ENCODE data around the gene KCNAB1. TPM values are rescaled to one million over a fixed set of nuclear protein-coding genes. Genes with fewer than 3 reads are reported as not detected.

The KCNAB1 gene
- total RNA-seq, 1 donor from 2014 or later: 2.0 TPM

GRCh38 chr3:156445117-156446090 lies 325.0 kb downstream of the KCNAB1 start:
- no peak for DNase-seq (ENCODE audit: low read depth in 2 of 2)

GRCh38 chr3:156448300-156448699 lies 327.9 kb downstream of the KCNAB1 start:
- DNase-seq (ENCODE audit: low read depth in 2 of 2): peak in 1 of 2 donors; percentile 60

GRCh38 chr3:156449710-156450574 lies 329.6 kb downstream of the KCNAB1 start:
- peak; percentile 61 to 69 for DNase-seq (ENCODE audit: low read depth in 2 of 2)

DNA sequence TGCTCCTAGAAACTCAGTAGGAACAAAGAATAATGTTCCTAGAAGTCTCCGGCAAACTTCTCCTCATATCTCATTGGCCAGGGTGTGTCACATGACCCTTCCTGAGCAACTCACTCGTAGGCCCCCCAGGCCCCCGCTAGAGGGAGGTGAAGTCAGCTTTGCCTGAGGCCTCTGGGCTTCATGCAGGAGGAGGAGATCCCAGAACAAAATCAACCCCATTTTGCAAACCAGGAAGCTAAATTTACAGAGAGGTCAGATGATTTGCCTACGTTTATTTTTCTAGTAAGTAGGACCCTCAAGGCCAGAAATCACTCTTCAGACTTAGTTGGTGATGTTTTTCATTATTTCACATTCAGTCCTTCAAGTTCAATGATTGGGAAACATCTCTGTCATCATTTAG lies 335.5 kb downstream of the KCNAB1 start:
- no peak for DNase-seq (ENCODE audit: low read depth in 2 of 2)

DNA sequence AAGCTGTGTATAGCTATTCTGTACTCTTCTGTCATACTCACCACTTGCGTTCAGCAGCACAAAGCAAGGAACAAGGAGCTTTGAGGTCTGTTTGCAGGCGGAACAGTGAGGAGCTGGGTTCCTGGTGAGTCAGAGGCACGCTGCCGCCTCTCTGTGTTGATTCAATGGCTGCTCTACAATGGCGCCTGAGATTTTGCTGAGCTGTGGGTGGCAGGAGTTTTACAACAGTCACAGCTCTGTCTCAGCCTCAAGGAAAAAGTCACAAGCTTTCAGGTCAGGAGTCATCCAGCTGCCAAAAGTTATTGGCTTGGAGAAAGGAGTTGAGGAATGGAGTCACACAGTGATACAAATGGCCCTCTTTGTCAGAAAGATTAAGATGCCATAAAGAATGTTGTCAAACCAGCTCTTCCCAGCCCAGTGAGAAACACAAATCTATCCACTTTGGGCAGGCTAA lies 336.4 kb downstream of the KCNAB1 start:
- DNase-seq (ENCODE audit: low read depth in 2 of 2): peak in 1 of 2 donors; percentile 56

DNA sequence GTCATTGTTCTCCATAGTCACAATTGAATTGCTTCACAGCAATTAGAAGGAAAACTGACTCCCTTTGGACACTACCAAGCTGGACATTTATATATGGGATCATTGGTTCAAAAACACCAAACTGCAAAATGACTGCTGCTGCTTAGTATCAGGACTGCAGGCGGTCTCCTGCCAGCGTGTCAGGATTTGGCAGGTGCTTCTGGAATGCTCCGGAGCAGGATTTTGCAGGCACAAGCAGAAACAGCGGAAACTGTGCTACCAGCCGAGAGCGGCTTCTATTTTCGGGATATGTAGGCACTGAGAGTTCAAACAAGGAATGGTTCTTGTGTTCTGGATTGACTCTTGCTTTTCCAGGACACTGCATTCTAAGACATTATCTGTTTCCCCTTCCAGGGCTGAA lies 339.1 kb downstream of the KCNAB1 start:
- peak in 1 of 2 donors; percentile 39 for DNase-seq (ENCODE audit: low read depth in 2 of 2)

DNA sequence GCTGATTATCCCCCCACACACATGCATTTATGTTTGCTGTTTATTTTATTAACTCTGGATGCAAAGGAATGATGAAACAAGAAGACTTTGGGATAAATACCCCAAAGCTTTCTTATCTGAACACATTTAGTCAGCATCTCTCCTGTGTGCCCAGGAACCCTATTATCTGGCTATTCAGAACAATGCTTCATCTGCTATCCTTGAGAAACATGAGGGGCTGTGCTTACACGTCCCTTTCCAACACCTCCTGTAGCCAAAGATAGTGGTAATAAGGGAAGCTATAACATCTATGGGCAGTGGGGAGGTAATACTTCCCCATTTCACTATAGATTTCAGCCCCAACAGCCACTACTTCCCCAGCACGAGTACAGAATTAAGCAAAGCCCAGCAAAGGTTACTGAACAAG lies 339.8 kb downstream of the KCNAB1 start:
- no peak for DNase-seq (ENCODE audit: low read depth in 2 of 2)

DNA sequence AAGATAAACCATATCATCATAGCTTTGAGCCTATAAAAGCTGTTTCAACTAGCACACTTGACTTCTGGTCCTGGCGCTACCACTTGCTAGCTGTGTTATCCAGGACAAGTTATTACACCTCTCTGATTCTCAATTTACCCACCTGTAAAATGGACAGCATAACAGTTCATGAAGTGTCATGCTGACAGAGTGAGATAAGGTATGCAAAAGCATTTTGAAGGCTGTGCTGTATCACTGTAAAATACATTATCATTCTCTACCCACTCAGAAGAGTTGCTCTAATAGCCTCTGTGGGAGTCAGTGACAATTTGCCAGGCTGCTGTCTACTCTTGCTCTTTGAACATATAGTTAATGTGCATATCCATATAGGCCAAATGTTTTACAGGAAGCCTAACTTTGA lies 341.5 kb downstream of the KCNAB1 start:
- DNase-seq (ENCODE audit: low read depth in 2 of 2): no peak

DNA sequence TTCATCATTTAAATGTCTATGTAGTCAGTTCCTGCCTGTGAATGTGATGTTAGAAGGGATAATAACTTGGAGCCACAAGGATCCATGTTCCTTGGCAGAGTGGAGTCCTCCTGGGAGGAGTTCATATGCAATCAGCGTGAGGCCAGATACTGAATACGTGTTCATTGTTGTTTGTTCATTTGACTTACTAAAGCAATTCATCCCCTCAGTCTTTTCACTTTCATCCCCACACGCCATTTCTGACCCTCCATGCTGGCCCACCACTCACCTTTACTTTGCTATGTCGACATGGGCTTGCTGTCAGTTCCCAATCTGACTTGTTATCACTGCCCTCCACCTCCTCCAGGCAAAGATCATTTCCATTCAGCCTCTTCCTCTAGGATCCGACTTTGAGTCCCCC lies 342.7 kb downstream of the KCNAB1 start:
- DNase-seq (ENCODE audit: low read depth in 2 of 2): no peak

DNA sequence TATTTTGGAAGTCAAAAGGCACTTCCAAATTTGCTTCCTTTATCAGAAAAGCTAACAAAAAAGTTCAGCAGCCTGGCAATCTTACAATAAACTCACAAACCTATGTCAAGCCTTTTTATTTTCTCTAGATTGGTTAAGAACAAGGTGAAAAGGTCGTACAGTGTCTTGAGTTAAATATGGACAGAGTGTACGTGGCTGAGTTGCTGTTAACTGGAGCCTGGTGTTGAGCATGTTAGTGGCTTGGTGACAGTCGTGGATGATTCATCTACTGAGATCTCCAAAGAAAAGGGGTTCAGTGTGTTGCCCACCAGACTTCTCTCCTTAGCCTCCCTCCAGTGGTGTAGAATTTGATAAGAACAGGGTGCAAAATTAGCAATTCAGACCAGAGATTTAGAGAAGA lies 344.8 kb downstream of the KCNAB1 start:
- no peak for DNase-seq (ENCODE audit: low read depth in 2 of 2)

- no peak for DNase-seq (ENCODE audit: low read depth in 2 of 2)
Measured at GRCh38 chr3:156469456-156469855, 349.1 kb downstream of the KCNAB1 start.

GRCh38 chr3:156471431-156471830 lies 351.1 kb downstream of the KCNAB1 start:
- peak in 1 of 2 donors; percentile 64 for DNase-seq (ENCODE audit: low read depth in 2 of 2)

GRCh38 chr3:156472150-156472549 lies 351.8 kb downstream of the KCNAB1 start:
- DNase-seq (ENCODE audit: low read depth in 2 of 2): no peak

- DNase-seq (ENCODE audit: low read depth in 2 of 2): no peak
Measured at GRCh38 chr3:156472684-156473083, 352.3 kb downstream of the KCNAB1 start.

DNA sequence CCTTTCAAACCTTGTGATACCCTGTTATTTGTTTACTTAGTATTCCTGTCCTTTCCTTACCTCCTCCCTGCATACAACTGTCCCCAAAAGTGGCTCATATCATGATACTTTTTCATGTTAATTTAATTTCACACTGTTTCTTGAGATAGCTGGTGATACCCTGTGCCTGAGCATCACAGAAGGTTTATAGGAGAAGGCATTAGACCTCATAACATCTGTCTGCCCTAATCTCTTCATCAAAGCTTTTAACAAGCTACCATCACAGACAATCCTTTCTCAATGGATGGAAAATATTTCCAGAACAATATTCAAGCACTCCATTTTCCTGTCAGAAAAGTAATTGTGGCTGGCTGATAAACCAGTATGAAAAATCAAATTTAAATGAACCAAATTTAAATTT lies 353.0 kb downstream of the KCNAB1 start:
- DNase-seq (ENCODE audit: low read depth in 2 of 2): no peak

DNA sequence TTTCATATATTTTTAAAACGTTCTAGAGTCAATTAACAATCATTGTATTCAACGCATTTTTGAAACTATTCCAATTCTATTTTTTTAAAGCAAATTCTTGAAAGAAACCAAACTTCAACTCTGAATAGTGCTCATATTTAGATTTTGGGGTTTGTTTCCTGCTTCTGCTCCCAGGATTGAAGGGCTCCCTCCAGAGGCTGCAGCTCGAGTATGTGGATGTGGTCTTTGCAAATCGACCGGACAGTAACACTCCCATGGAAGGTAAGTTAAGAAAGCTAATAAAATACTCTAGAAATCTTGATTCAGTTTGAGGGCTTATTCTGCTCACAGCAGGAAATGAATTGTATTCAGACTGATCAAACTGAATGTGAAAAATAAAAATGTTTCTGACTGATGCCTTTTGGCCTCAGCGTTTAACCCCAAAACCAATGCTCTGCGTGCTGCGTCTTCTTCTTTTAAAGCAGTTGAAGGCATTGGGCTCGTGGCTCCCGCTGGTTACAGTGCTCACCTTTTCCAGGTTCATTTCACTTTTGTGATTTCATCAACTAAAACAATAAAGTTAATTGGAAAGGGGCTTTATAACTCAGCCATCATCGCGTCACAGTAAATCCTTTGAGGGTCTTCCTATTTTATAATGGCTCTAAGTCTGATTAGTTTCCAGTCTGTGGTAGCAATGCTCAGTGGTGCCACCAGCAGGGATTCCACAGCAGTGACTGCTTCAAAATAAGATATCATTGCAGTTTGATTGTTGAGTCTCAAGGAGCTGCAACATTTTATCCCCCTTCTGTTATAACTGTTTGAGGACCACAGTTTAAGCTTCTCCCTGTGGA lies 354.4 kb downstream of the KCNAB1 start:
- DNase-seq (ENCODE audit: low read depth in 2 of 2): peak in 1 of 2 donors; percentile 15

DNA sequence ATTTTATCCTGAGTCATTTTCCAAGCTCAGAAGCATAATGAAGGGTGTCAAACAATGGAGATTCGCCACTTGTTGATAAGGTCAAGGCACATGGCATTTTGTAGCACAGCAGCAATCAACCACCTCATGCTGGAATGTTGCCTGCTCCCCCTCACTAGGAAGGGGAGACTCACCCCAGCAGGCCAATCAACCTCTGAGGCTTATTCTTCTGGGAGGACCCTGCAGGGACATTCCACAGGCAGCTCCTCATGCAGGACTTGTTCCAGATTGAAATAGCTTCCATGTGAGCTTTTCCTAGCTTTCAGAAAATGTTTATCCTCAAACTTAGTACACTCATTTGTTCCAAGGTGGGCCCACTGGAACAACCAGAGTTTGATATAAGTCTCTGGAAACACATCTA lies 356.9 kb downstream of the KCNAB1 start:
- peak in 1 of 2 donors; percentile 16 for DNase-seq (ENCODE audit: low read depth in 2 of 2)

GRCh38 chr3:156478891-156479290 lies 358.5 kb downstream of the KCNAB1 start:
- DNase-seq (ENCODE audit: low read depth in 2 of 2): no peak

- DNase-seq (ENCODE audit: low read depth in 2 of 2): no peak
Measured at GRCh38 chr3:156479604-156480003, 359.2 kb downstream of the KCNAB1 start.

GRCh38 chr3:156480949-156481348 lies 360.6 kb downstream of the KCNAB1 start:
- no peak for DNase-seq (ENCODE audit: low read depth in 2 of 2)

GRCh38 chr3:156483002-156483401 lies 362.6 kb downstream of the KCNAB1 start:
- no peak for DNase-seq (ENCODE audit: low read depth in 2 of 2)

Measured in lung microvascular endothelial cell (primary cell).